ENCODE results near the gene PROKR2.
A peak's percentile ranks its signal among the peaks of the same experiment; 100 is the strongest.

The PROKR2 gene

DNA sequence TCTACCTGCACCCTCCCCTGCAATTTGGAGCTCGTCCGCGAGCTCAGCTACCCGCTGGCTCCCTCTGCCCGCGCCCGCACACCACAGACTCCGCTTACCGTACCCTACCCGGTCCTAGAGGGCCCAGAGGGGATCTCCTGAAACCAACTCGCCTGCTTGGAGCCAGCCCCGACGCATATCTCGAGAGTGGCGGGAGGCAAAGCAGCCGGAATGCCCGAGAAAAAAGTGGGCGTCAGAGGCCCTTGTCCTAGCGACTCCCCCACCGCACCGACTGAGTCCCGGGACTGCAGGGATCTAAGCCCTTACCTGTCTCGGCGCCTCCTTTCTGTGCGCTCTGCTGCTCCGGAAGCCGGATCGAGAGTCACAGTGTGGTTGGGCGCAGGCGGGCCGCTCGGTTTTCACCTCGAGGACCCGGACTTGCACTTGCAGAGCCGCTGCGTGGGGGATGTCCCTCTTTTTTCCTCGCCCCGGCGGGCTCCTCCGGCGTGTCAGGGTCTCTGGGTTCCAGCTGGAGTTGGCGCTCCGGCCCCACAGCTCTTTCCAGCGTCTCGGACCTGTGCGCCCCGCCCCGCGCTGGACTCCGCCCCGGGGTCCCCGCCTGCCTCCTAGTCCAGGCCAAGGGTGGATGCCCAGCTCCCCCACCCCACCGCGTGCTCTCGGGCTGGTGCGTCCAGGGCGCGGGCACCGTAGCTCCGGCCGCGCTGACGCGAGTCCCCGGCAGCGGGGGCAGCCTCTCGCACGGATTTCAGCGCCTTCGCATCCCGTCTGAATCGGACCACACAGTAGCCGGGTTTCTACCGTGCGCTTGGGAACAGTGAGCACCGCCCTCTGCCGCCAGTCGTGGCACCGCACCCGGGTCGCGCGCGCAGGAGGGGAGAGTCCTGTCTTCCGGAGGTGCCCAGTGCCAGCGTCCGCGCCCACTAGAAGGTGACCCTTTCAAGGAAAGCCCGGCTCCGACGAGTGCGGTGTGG, at the start of gene PROKR2:
Gene PROKR2 (minus strand): TSS at position 767 of the 971 bp plus-strand sequence. CDS start 2,585 bp downstream, outside the sequence.
- peak in 6 of 42 donors; percentile 6 to 39 (median 18) for DNase-seq
- intact Hi-C loops (cut with DNase I), result no loop called here

DNA sequence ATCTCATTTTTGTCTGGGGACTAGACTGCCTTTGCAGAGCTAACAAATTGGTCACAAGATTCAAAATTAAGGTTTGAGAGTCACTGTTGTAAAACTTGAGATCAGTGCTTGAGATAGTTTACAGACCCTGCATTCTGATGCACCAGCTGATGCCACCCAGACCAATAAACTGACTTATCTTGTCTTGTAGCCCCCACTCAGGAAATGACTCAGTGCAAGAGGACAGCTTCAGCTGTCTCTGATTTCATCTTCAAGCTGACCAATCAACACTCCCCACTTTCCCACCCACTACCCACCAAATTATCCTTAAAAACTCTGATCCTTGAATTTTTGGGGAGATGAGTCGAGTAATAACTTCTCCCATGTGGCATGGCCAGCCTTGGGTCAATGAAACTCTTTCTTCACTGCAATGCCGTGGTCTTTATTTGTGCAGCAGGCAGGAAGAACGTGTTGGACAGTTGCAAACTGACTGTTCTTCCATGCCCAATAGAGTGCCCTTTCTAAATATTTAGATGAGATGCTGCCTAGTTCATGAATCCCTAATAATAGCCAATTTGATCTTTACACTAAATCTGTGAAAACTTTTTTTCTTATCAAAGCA, 48.3 kb upstream of the PROKR2 start:
- intact Hi-C loops (cut with DNase I), result no loop called here
- no peak for DNase-seq

DNA sequence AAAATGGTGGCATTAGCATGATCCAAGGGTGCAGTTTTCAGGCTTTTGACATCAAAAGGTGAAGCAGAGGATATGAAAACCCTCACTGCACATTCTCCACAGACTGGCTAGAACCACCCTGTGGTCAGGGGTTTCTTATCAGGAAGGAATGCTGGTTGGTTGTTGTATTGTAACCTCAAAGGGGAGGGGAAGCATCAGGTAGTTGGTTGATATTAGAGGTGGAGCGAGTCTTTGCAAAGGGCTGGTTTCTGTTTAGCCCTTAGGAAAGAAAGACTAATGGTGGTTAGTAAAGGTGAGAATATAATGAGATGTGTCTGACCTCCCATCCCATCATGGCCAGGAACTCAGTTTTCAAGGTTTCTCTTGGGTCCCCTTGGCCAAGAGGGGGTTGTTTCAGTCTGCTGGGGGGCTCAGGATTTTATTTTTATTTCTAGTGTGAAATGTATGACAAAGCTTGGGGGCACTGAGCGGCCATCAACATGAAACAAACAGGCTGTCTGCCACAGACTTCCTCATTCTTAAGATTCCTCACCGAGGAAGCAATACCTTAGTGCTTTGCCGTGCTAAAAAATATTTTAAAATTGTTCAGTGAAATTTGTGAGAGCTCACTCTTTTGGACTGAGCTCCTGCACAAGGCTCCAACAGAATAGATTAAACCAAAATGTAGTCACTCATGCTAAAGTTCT, 47.5 kb upstream of the PROKR2 start:
- DNase-seq, result no peak
- intact Hi-C loops (cut with DNase I), result no loop called here

DNA sequence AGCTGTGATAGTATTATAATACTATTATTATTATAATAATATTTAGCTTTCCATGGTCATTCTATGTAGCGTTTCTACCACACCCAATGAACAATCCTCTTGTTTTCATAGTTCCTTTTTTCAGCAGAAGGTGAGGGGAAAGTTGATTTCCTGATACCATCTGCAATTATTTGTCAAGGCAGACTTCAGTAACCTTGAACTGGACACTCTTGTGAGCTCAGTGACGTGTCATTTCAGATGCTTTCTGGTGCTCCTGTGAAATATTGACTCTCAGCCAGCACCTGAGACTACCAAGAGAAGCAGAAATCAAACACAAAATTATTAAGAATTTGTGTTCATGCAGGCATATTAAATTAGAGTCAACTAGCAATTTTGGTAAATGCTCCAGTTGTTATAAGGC, 46.0 kb upstream of the PROKR2 start:
- DNase-seq, result no peak
- intact Hi-C loops (cut with DNase I), result no loop called here

DNA sequence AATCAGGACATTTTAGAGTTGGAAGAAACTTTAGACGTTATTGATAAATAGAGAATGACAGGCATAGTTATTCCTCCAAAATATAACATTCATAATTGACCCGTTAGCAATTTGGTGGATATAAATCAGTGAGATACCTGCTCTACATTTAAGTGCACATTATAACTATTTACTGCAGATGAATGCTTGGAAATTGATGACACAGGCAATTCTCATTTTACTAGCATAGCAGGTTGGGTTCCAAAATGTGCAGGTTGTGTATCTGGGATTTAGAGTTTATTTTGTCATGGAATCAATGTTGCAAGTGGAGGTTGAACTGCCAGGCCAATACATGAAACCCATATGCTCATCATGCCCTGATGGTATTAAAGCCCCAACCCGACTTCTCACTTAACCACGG, 44.4 kb upstream of the PROKR2 start:
- no peak for DNase-seq
- intact Hi-C loops (cut with DNase I), result no loop called here

DNA sequence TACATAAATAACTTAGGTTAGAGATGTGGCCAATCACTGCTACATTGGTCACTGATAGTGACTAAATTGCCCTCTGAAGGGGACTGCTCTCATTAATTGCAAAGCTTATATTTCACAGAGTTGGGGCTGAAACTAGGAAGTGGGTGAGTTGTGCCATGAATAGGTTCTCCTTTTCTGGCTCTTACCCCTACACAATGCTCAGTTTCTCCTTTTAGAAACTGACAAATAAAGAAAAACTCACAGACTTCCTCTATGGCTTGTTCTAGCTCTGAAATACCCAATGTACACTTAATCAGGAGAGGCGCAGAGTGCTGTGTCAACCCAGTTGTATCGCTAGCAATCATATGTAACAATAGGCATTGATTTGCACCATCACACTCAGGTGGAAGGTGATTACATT, 41.2 kb upstream of the PROKR2 start:
- intact Hi-C loops (cut with DNase I), result no loop called here
- no peak for DNase-seq

DNA sequence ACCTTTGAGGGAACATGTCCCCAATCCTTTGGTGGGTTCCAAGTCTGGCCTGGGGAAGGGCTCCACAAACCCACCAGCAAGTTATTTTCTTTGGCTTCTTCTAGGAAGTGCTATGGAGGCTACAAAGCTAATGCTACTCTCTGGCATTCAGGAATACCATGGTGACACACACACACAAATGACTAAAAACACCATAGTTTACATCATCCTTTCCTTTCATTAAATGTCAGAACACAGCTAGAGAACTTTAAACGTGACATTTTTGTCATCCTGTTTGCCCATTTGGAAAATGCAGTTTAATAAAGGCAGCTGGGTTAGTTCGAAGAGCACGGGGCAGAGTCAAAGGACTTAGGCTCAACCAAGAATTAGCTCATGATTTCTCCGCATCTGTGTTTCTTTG, 40.2 kb upstream of the PROKR2 start:
- DNase-seq, result no peak
- intact Hi-C loops (cut with DNase I), result no loop called here

DNA sequence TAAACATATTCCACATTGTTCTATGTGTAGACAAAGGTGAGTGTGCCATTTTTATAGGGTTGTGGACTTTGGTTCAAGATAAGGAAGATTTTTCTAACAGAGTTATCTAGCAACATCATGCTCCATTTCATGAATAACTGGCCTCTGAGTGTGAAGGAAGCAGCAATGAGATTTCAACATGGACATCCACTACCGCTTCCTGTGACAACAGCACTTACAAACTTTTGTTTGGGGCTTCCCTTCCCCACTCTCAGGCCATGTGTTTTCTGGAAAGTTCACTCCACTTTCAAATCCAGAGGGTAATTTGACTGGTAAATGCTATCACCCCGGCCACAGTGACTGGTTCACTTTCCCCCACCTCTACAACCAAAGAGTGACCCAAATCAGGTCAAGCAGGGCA, 38.1 kb upstream of the PROKR2 start:
- intact Hi-C loops (cut with DNase I), result no loop called here
- DNase-seq, result no peak

DNA sequence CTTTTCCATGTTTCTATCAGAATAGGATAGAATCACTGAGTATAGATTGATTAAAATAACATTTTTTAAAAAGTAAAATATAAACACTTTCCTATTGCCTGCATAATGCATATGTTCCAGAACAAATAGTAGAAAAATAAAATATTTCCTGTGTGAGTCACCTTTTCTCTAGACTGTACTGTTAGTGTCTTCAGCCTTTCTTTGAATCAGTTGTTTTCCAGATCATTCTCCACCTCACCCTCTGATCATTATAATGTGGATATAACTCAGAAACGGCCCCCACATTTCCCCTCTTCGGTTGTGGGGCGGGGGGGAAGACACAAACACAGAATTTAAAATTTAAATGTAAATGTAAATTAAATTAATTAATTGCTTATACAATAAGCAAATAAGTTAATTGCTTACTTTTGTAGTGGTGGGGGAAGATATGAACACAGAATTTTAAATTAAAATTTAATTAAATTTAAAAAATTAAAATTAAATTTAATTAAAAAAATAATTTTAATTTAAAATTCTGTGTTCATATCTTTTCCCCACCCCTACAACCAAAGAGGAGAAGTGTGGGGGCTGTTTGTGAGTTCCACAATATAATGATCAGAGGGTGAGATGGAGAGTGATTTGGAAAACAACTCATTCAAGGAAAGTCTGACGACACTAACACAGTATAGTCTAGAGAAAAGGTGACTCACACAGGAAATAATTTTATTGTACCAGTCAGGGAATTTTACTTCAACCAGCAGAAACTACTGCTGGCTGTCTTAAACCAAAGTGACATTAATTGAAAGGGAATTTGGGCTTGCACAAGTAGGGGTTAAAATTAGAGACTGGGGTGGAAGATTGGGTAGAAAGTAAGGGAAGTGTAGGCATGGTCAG, 37.1 kb upstream of the PROKR2 start:
- DNase-seq, result no peak
- intact Hi-C loops (cut with DNase I), result no loop called here

DNA sequence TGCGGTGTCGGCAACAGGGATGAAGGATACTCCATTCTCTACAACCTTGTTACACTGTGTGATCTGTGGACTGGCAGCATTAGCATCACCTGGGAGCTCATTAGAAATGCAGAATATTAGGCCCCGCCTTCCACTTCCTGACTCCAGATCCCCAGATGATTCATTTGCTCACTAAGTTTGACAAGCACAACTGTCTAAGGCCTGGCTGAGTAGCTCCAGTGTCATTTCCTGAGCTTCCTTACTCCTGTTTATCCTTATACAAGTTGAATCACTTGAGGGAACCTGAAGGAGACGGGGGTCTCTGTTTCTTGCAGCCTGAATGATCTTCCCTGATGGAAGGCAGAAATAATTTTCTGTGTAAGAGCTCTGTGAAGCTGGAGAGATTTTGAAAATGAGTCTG, 32.7 kb upstream of the PROKR2 start:
- intact Hi-C loops (cut with DNase I), result no loop called here
- DNase-seq, result no peak

DNA sequence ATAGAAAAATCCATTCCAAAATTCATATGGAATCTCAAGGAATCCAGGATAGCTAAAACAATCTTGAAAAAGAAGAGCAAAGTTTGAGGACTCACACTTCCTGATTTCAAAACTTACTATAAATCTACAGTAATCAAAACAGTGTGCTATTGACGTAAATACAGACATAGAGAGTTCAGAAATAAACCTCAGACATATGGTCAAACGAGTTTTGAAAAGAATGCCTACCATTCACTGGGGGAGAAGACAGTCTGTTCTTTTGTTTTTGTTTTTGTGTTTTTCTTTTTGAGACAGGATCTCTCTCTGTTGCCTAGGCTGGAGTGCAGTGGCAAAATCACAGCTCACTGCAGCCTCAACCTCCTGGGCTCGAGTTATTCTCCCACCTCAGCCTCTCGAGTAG, 25.3 kb upstream of the PROKR2 start:
- intact Hi-C loops (cut with DNase I), result no loop called here

DNA sequence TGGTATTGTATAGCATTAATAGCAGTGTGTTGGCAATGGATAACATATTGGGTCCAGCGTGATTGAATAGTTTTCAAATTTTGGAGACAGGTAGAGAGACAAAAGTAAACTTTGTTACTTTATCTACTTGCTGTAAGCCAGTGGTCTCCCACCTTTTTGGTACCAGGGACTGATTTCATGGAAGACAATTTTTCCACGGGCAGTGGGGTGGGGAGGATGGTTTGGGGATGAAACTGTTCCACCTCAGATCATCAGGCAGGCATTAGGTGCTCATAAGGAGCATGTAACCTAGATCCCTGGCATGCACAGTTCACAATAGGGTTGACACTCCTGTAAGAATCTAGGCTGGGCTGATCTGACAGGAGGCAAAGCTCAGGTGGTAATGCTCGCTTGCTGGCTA, 14.6 kb upstream of the PROKR2 start:
- DNase-seq, result no peak
- intact Hi-C loops (cut with DNase I), result no loop called here

More for the DNA sequence above, 25.3 kb upstream of the PROKR2 start:
- no peak for DNase-seq

DNA sequence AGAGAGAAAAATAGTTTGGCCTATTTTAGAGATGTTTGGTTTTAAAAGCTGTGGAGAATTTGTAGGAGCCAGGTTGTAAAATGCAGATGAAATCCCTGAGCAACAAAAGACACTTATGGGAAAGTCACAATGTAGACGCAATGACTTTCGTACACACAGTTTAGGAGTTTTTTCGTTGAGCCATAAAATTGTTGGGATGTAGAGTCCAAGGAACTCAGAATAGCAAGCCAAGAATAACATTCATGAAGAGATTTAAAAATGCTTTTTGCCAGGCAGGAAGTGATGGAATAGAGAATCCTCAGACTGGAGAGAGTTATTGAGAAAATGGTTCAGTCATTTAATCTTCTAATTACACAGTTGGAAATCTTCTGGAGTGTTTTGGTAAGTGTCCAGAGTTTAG, 11.5 kb upstream of the PROKR2 start:
- intact Hi-C loops (cut with DNase I), result no loop called here

DNA sequence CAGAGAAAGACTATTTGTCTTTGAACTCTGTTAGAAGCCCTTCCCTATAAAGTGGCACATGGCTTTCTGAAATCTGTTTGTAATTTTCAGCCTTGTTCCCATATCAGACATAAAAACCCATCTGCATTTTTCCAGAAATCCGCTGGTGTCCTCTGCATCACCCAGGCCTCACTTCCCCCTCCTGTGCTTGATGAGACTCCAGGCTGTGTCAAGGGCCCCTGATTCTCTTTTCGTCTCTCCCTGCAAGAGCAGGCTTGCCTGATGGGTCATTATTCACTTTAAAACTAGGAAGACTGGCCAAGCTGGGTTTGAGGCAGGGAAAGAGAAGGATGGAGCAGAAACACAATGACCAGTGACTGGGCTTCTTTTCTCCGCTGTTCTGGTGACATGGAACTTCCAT, 10.6 kb upstream of the PROKR2 start:
- intact Hi-C loops (cut with DNase I), result no loop called here
- no peak for DNase-seq

More for the DNA sequence above, 11.5 kb upstream of the PROKR2 start:
- DNase-seq, result no peak

DNA sequence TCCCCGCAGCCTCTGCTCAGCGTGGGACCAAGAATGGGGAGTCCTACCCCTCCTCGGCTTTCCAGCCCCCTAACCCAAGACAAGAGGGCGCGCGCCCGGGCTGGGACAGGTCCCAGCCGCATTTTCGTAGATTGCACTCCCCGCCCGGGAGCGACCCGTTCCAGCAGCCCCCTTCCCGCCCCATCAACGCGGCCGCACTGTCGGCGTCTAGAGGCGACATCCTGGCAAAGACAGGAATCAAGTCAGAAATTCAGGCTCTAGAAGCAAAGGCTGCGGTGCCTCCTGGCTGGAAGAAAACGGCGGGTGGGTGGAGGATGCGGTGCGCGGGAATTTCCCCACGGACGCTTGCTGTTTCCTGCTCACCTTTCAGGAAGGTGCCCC, 957 bp downstream of the PROKR2 start:
- no peak for DNase-seq
- intact Hi-C loops (cut with DNase I), result no loop called here

DNA sequence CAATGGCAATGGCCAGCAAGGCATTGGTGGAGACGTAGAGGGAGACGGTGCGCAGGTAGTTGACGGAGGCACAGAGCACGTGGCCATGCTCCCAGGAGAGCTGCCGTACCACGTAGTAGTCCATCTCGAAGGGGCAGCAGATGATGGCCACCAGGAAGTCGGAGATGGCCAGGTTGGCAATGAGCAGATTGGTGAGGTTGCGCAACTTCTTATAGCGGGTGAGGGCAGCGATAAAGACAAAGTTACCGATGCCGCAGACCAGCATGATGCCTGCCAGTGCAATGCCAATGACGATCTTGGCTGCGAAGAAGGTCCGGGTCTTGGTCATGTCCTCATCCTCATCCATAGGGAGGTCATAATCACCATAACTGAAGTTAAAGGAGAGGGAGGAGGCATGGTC, 2.8 kb downstream of the PROKR2 start:
- intact Hi-C loops (cut with DNase I), result no loop called here
- DNase-seq, result no peak

DNA sequence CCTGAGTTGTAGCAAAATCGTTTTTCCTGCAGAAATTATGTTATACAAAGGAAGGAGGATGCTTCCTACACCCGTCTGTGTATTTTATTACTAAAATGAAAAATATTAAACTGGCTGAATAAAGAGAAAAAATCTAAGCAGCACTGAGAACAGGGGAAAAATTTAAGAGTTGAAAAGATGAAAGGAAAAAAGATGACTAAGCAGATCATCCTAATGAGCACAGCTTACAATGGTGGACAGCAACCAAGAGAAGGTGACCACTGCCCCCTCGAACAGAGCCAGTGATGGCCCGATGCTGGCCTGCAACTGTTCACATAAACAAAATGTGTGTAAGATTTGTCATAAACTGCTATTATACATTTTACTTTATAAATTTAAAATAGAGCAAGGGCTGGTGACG, 4.2 kb downstream of the PROKR2 start:
- DNase-seq, result no peak
- intact Hi-C loops (cut with DNase I), result no loop called here

DNA sequence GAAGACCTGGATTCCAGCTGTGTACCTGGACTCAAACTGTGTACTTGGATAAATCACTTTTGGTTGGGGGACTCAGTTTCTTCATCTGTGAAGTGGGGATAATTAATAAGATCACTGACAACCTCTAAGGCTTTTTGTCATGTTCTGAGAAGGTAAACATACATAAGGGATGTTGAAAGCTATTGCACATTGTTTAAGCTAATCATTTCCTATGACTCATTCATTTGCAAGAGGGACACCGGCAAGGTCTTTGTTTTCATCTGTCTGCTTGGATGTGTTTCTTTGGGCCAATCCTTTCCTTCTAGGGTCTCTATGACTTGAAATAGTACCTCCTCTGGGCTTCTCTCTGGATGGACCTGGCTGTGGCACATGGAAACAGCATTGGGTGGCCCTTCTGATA, 6.8 kb downstream of the PROKR2 start:
- intact Hi-C loops (cut with DNase I), result no loop called here
- DNase-seq, result no peak

DNA sequence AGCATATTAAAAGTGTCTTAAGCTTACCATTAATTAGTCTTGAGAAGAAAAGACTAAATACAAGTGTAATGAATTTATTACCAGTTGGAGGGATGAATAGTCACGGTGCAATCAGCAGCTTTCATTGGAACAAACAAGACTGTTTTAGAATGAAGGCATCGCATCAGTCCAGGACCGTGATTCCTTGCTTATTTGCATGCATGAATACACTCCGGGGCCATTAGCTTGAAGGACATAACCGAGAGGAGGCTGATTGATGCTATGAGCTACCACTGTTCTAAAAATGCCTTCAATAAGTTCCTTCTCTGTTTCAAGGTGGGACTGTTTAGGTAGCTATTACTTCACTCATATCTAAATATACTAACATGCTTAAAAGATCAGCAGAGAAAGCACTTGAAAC, 17.9 kb downstream of the PROKR2 start:
- intact Hi-C loops (cut with DNase I), result no loop called here

More for the DNA sequence above, 17.9 kb downstream of the PROKR2 start:
- no peak for DNase-seq
